Esophagus muscularis mucosa (tissue), 4 donors: ENCODE measurements around the gene PTPN14.

Source experiments
- EP300 ChIP-seq: sonication (generic); formaldehyde crosslinking; IDR thresholded peaks from one replicate; pipeline ENCODE4 v1.6.1; 2017; ENCODE audit warnings: antibody characterized with exemption
- POLR2A ChIP-seq: fragments of 450-650 bp; IDR thresholded peaks from one replicate; pipeline ENCODE4 v1.6.1; 2017; ENCODE audit warnings: antibody characterized with exemption, moderate library complexity, mild to moderate bottlenecking, low read depth
- POLR2AphosphoS5 ChIP-seq, 2 donors: sonication (generic); formaldehyde crosslinking; IDR thresholded peaks; one replicate each; pipeline ENCODE4 v1.6.1; 2017; ENCODE audit warnings: antibody characterized with exemption in 2 of 2
- TF ChIP-seq, protein P1 (sequence below), 3 experiments: fragments of 200-600 bp in 2 of 3; fragments of 450-650 bp in 1 of 3; sonication (generic) in 2 of 3; IDR thresholded peaks; one replicate each; pipeline ENCODE4 v1.5.1; 2017 to 2019; ENCODE audit warnings: antibody characterized with exemption in 3 of 3, mild to moderate bottlenecking in 2 of 3, moderate library complexity in 1 of 3

DNA sequence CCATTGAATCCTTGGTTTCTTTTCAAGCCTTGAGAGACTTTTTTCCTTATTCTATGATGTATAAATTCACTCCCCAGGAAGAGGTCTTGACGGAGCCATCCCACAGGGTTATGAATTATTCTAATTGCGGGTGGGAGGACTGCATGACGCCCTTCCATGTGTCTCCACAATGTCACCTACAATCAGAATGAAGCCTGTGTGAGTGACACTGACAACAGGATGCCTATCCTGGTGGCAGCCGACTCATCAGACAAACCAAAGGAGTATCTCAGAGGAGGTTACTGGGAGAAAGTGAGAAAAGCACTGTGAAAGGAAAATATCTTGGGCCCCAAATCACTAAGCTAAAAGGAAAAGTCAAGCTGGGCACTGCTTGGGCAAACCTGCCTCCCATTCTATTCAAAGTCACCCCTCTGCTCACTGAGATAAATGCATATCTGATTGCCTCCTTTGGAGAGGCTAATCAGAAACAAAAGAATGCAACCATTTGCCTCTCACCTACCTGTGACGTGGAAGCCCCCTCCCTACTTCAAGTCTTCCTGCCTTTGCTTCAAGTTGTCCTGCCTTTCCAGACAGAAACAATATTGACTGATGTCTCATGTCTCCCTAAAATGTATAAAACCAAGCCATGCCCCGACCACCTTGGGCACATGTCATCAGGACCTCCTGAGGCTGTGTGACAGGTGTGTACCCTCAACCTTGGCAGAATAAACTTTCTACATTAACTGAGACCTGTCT is 172.0 kb downstream of the PTPN14 start:
- no peak for TF ChIP-seq POLR2AphosphoS5 (IDR thresholded peaks at IDR 0.05)
- TF ChIP-seq POLR2A: no peak
- TF ChIP-seq, protein P1, sequence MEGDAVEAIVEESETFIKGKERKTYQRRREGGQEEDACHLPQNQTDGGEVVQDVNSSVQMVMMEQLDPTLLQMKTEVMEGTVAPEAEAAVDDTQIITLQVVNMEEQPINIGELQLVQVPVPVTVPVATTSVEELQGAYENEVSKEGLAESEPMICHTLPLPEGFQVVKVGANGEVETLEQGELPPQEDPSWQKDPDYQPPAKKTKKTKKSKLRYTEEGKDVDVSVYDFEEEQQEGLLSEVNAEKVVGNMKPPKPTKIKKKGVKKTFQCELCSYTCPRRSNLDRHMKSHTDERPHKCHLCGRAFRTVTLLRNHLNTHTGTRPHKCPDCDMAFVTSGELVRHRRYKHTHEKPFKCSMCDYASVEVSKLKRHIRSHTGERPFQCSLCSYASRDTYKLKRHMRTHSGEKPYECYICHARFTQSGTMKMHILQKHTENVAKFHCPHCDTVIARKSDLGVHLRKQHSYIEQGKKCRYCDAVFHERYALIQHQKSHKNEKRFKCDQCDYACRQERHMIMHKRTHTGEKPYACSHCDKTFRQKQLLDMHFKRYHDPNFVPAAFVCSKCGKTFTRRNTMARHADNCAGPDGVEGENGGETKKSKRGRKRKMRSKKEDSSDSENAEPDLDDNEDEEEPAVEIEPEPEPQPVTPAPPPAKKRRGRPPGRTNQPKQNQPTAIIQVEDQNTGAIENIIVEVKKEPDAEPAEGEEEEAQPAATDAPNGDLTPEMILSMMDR (IDR thresholded peaks at IDR 0.05): no peak
- no peak for TF ChIP-seq EP300
